ENCODE results near the gene FBXL4. TPM values are rescaled to one million over a fixed set of nuclear protein-coding genes. Genes with fewer than 3 reads are reported as not detected.

FBXL4 gene
- total and polyA plus RNA-seq, 10 of the 15 experiments (the other 5 are each of a cell fraction or from before 2014, with no cell fraction given) = 2.9 to 16.9 (median 7.2) TPM

- TF ChIP-seq MLLT1 (IDR thresholded peaks at IDR 0.05) (no peak), IKZF1 (conservative IDR thresholded peaks at IDR 0.05) (peak; percentile 54), BACH1 (IDR thresholded peaks at IDR 0.05; ENCODE audit: borderline replicate concordance) (peak; percentile 31; the same call in 1 of the 2 replicates), IRF5 (IDR thresholded peaks at IDR 0.05; ENCODE audit: borderline replicate concordance) (no peak), HCFC1 (IDR thresholded peaks at IDR 0.05; ENCODE audit: low read length) (peak; percentile 31; the same call in 1 of the 2 replicates), MAX (IDR thresholded peaks at IDR 0.05; ENCODE audit: low read depth, low read length) (peak; percentile 75)
These were observed at the start of gene FBXL4 (continued) for GRCh38 chr6:98947411-98948292.

- no peaks in the 10 kb centered on the region for H3K36me3 ChIP-seq (ENCODE audit: control insufficient read depth in 2 of 2, insufficient read depth in 2 of 2, low read length in 1 of 2)
- H3K4me1 ChIP-seq (ENCODE audit: control insufficient read depth, insufficient read depth, low read length) = no peaks in the 10 kb centered on the region
- no peak overlapping the region for H3K4me3 ChIP-seq
- no peak overlapping the region for H3K27ac ChIP-seq (ENCODE audit: control insufficient read depth, insufficient read depth)
- in situ Hi-C loops (cut with MboI) (no loop called here), intact Hi-C loops (cut with micrococcal nuclease; ENCODE audit: unreplicated experiment) (no loop called here)
- no peaks in the 10 kb centered on the region for H3K27me3 ChIP-seq (replicated peaks in 1 of 2; ENCODE audit: control insufficient read depth in 2 of 2, insufficient read depth in 2 of 2, low read length in 1 of 2)
- ChIA-PET RAD21 (ENCODE audit: unreplicated experiment) (no interaction called here), POLR2A (no interaction called here), CTCF (no interaction called here), SMC1A (ENCODE audit: uncharacterized antibody, unreplicated experiment) (no interaction called here)
- BruUV-seq (replicated peaks) = no TSS peak
- no peak overlapping the region for H3K4me2 ChIP-seq (ENCODE audit: control insufficient read depth, insufficient read depth)
- 0% methylated on average over 1 of the region's 1 CpG for WGBS (ENCODE audit: insufficient coverage, insufficient replicate concordance, low lambda C conversion rate, missing lambda C conversion rate)
- no peaks in the 10 kb centered on the region for H3K9me3 ChIP-seq (replicated peaks; ENCODE audit: control insufficient read depth, insufficient read depth, low read length)
- no peaks in the 10 kb centered on the region for H3K79me2 ChIP-seq (ENCODE audit: control insufficient read depth, insufficient read depth, low read length)
- H3K9ac ChIP-seq (ENCODE audit: control insufficient read depth, insufficient read depth, low read length) = no peak overlapping the region
- no peak for ATAC-seq
- DNase-seq (ENCODE audit: low read depth, low spot score) = no peak
- no peak overlapping the region for H2AFZ ChIP-seq (ENCODE audit: control insufficient read depth, low read depth, low read length)
- no peaks in the 10 kb centered on the region for H4K20me1 ChIP-seq (ENCODE audit: control insufficient read depth, insufficient read depth)
- no peak for FAIRE-seq
- TF ChIP-seq BRCA1 (IDR thresholded peaks at IDR 0.05; ENCODE audit: low read depth, low read length) (no peak), STAT3 (IDR thresholded peaks at IDR 0.05; ENCODE audit: low read depth, low read length) (no peak), SP1 (IDR thresholded peaks at IDR 0.05; ENCODE audit: low read depth, low read length) (no peak), CEBPZ (IDR thresholded peaks at IDR 0.05; ENCODE audit: low read depth, low read length) (no peak), NR2C1 (IDR thresholded peaks at IDR 0.05) (no peak), TARDBP (IDR thresholded peaks at IDR 0.05; ENCODE audit: borderline replicate concordance) (no peak), SMAD5 (IDR thresholded peaks at IDR 0.05; ENCODE audit: low read depth) (no peak), CEBPB (IDR thresholded peaks at IDR 0.05; ENCODE audit: borderline replicate concordance in 1 of 2, low read depth in 2 of 2, low read length in 2 of 2) (no peak), SRF (IDR thresholded peaks at IDR 0.05; ENCODE audit: low read depth in 2 of 2, low read length in 2 of 2) (no peak), FOS (IDR thresholded peaks at IDR 0.05; ENCODE audit: borderline replicate concordance, extremely low read depth, insufficient read length) (no peak), MYB (IDR thresholded peaks at IDR 0.05; ENCODE audit: borderline replicate concordance, low read depth, low read length) (no peak)
These were observed 47.4 kb upstream of the FBXL4 start for GRCh38 chr6:98995116-98995515.
